Renal cortical epithelial cell (primary cell): ENCODE data around the gene ZIC2. TPM values are rescaled to one million over a fixed set of nuclear protein-coding genes. Genes with fewer than 3 reads are reported as not detected.

Experiments used
- DNase-seq: peaks from one replicate; pipeline ENCODE4 v3.0.0-alpha.2; 2011; ENCODE audit warnings: low read depth
- total RNA-seq: library from RNA; depleted of rRNA; stranded (reverse); fragments of >200 nt; gene quantifications from 2 replicates; pipeline ENCODE4 v1.2.3, GENCODE V29; 2014

ZIC2 gene
- total RNA-seq, 1 donor from 2014 or later, result not detected

DNA sequence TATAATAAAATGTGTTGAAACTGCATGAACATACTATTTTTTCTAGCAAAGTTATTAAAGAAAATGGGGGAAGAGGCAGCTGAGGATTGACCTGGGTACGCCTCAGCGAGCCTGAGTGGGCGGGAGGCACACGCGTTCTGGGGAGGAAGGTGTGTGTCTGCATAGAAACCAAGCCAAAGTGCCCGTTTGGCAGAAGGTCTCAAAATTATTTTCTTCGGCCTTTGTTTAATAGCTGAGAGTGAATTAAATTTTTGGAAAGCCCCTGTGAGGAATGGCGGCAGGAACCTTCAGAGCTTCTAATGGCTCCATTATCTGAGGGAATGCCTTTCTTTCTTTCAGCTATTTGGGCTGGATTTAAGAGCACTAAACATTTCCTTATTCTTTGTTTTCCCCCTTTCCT is 5.2 kb downstream of the ZIC2 start:
- DNase-seq, result no peak

DNA sequence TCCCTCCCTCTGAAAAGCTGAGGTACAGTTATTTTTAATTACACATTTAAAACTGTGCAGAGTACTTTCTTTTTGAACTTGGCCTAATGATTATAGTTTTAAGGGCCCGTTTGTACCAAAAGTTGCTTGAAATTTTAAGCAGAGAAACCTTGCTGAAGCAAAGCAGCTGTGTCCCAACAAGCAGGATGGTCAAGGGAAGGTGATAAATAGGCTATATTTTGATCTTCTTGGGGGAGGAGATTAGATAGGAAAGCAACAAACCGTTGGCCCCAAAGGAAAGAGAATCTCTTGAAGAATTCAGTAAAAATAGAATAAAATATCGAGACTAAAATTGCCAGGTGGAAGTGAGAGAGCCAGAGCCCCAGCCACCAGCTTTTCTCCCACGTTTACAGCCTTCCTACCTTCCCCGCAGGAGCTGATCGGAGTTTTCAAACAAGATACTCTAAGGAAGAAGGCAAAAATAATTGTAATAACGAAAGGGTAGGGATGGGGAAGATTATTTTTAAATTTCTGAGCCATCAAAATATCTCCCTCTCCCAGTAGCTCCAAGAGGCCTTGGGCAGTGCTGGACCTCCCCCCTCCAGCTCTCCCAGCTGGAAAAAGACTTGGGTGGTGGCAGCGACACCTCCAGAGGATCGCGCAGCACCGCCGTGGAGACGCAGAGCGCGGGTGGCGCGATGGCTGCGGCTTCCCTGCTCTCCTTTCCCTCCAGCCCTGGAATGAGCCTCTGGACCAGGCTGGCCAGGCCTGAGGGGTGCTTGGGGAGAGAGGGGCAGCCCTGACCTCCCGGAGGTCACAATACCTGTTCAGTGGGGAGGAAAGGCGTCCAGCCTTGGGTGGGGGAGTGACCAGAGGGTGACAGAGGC is 5.8 kb downstream of the ZIC2 start:
- DNase-seq, result no peak

DNA sequence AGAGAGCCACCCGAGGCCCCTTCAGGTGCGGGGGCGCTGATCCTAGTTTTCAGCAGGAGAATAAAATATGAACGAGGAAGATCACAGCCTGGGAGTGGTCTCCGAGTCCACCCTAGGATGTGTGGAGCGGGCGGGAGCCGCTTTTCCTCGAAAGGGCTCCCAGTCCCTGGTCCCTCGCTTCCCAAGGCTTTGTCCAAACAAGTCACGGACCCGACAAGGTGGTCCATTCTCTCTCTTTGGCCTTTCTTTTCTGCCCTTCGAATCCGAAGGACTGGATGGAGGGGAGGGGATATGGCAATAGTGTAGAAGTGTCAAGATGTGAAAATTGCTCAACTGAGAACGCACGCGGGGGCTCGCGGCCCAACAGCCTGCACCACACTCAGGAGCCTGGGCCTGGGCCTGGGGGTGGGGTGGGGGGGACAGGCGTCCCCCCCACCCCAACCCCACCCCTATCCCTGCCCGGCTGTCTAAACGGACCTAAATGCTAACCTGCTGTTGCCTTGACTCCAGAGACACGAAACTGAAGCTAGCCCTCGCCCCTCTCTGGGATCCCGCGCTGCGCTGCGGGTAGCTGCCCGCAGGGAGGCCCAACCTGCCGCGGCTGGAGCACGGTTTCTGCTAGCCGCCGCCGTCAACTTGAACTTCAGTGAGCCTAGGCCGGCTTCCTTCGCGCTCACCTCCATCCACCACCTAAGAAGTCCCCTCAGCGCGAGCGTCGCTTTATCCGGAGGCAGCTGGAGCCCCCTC is 7.1 kb downstream of the ZIC2 start:
- DNase-seq, result no peak

DNA sequence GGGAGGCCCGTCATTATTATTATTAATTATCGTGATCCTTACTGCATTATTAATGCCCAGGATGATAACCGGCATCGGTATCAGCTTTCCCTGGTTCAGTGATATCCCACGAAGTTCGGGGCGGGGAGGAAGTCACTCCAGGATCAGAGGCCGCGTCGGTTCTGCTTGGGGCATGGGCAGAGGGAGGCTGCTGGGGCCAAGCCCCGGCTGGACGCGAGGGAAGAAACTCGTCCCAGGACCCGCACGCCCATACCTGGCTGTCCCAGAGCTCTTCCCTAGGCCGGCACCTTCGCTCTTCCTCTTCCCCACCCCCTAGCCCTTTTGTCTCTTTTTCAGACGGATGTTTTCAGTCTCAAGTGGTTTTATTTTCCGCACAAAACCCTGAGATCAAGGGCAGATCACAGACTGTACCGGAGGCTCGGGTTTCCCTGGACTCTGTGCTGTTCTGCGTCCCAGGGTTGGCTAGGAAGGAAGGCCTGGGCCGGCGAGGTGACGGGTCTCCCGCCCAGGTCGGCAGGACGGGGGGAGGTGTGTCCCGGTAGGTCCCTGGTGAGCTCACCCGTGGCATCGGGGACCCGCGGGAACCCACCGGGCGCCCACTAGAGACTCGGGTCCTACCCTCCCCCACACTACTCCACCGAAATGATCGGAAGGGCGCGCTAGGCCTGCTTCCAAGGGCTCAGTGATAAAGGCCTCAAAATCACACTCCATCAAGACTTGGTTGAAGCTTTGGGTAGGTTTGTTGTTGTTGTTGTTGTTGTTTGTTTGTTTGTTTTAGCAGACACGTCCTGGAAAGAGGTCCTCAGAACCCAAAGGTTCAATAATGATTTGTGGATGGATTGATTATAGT is 7.9 kb downstream of the ZIC2 start:
- no peak for DNase-seq

DNA sequence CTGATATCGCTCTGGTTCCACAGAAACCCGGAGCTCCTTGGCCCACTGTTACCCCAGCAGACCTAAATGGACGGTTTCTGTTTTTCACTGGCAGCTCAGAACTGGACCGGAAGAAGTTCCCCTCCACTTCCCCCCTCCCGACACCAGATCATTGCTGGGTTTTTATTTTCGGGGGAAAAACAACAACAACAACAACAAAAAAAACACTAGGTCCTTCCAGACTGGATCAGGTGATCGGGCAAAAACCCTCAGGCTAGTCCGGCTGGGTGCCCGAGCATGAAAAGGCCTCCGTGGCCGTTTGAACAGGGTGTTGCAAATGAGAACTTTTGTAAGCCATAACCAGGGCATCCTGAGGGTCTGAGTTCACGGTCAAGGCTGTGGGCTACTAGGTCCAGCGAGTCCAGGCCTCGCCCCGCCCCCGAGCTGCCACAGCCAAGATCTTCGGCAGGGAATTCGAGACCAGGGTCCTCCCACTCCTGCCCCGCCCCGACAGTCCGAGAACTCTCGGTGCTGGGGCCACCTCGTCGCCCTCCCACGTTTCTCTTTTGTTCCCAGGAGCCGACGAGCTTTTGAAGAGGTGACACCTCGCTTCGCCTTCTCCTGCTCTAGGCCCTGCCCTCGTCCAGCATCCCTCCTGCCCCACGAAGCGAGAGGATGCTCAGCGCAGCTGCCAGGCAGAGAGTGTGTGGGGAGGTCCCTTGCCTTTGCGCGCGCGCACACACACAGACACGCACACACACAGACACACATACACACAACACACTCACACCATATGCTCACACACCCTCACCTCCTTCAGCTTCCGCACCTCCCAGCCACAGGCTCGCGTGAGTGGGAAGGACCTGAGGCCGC is 8.8 kb downstream of the ZIC2 start:
- no peak for DNase-seq

DNA sequence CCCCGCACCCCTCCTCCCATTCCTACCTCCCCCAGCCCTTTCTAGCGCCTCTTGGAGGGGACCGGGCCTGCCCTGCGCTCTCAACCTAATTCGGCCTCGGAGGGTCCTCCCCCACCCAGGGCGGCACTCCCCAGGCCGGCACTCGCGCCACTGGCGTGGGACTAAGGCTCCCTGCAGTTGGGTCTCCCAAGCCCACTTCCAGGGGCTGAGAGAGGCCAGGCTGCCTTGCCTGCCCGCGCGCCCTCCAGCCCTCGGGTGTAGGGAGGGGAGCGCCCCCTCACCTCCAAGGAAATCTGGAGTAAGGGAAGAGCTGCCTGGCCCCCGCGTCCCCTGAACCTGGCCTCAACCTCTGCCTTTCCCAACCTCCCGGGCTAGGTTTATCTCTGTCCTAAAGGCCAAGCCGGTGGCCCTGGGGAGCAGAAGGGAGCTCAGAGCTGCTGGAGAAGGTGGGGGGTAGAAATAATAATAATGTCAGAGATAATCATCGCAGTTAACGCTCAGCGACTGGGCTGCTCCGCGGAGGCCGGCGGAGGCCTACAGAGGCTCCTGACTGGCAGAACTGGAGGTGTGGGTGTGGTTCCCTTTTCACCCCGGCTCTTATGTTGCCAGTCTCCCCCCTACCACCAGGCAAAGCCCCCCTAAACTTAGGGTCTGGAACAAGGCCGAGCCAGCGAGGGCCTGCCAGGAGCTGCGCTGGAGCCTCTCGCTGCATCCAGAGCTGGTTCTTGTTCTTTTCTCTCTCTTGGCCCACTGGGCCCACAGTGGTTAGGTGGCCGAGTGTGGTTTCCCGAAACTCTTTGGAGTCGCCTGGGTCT is 9.6 kb downstream of the ZIC2 start:
- no peak for DNase-seq

DNA sequence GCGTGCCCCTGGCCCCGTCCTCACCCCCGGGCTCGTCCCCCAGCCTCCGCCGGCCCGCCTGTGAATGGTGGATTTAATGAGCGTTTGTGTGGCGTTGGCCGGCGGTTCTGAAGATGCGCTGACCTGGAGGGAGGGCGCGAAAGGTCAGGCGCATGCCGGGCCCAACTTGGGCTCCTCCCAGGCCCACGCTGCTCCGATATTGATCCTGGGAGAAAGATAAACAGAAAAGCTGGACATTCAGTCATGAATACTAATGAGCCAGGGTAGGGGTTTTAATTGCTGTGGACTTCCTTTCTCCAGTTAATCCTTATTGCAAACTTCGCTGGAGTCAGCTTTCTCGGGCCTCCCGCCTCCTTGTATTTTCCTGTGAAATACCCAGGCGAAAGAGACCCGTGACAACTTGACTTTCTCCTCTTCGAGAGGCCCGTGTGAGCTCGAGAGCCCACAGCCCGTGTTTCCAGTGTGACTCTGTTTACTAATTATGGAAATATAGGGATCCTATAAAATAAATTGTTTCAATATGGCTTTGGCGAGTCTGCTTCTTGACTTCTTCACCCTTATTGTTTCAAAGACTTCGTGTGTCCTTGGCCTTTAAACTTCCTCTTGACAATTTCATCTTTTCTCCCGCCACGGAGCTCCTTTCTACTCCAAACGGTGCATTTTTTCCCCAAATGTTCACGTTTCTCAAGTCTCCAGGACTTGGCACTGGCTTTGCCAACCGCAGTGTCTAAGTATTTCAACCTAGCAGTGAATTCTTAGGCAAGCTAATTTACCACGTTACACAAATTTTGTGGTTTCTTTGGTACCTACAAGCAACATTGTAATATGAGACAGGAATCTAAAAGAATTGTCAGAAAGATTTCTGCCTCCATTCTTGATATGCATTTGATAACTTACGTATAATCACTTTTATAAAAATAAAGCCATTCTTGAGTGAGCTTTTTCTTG is 10.5 kb downstream of the ZIC2 start:
- DNase-seq, result no peak

DNA sequence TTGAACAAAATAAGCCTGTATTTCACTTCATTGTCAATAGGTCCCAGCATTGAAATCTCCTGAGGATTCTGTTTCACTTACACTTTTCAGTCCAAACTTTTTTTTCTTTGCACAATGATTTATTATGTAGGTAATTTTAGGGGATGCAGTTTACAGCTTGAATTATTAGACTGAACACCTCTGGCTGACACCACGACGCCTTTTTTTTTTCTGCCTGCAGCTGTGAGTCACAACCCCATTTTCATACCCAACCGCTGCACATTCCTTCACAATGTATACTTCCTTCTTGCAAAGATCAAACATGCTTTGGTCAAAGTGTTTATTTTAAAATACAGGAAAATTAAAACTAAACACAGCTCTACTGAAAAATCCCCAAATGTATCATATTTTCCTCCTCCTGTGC is 11.4 kb downstream of the ZIC2 start:
- DNase-seq, result no peak

DNA sequence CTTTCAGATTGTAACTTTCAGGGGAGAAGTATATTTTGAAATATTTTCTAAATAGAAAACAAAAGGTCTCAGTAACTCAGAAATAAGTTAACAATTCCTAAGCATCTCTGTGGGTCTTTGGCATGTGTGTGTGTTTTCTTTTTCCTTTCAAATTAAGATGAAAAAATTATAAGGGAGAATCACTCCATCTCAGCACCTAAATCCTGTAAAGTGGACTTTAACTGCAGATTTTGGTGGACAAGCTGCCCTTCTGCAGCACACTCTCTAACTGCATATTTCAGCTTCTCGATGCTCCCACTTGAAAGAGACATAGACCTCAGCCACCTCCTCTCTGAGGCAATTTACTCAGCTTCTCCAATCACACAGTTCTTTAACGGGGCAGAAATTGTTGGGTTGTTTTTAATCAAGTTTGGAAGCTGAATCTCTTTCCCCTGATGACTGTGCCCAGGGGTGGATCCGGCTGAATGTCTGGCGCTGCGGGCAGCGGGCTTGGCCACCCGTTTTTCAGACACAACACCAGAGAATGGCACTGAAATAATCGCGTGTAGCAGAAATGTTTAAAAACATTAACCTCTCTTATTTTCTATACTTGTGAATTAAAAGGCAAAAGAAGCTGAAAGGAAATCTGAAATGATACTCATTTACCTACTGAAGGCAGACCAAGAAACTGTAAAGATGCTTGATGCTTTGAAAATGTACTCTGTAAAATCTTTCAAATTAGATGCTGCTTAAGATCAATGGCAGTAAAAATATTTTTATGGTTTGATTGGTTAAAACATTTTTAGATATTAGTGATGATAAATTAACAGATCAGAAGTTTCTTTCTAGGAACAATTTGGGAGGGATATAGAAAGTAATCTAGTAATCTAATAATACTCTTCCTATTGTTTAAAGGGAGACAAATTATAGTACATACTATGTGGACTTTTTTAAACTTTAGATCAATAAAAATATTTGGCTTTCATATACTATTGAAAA is 12.4 kb downstream of the ZIC2 start:
- no peak for DNase-seq

DNA sequence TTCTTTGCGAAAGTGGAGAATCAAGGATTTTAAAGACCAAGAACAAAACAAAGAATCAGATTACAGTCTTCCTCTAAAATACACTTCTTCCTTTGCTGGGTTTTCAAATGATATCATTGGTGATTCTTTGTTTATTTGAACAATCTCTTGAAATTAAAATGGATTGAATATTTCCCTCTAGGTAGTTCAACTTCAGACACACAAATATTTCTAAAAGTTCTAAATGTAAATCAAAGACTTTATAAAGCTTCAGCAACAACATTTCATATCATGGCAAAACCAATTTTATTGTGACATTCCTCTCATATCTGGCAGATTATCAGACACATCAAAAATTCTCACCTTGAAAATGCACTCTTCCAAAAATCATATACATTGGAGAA is 13.0 kb downstream of the ZIC2 start:
- DNase-seq, result no peak

DNA sequence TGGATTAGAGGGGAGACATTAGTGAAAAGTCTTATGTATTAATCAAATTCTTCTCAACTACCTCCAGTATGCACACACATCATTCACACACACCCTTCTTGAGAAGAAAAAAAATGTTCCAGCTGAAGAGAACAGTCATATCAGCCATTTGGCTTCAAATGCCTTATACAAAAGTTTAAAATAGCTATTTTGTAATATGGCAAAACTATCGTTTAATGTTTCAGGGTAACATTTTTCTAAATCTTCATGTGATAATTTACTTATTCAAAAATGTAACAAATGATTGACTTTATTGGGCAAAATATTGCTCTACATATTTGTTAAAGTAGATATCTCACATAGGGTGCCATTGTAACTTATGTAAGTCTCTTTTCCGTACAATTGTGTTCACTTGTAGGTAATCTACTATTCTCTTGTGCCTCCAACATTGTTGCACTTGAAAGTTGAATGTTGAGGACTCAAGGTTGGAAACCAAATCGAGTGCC is 13.6 kb downstream of the ZIC2 start:
- DNase-seq, result no peak

DNA sequence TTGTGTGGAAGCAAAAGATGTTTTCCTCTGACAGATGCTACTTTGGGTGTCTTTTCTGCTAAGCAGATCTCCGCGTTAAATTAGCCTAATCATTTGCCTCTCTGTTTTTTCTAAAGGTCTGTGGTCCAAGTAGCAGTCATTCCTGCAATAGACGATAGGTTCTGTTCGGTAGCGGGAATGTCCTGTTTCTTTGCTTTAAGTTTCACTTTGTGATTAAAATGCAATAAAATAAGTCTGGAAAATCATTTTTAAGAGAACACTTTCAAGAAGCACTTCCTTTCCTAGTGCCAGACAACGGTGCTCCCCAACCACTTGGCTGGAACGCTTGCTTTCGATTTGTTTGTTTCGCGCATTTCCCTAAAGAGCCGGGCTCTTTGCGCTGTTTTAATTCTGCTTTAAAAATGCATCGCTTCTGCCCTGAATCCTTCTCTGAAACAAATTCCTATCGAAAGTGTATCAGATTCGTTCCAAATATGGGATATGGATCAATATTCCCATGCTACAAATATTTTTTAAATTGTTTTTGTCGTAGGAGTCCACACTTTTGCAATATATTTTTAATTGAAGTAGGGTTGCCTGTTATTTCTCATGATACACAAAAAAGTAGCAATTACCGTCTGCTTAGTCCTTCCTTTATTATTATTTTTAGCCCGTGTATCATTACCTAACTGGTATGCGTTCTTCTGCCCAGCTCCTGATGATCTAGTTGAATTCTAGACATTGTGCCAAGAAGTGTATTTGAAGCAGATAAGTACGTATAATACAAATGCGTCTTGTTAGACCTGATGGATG is 14.2 kb downstream of the ZIC2 start:
- peak; percentile 28 for DNase-seq

DNA sequence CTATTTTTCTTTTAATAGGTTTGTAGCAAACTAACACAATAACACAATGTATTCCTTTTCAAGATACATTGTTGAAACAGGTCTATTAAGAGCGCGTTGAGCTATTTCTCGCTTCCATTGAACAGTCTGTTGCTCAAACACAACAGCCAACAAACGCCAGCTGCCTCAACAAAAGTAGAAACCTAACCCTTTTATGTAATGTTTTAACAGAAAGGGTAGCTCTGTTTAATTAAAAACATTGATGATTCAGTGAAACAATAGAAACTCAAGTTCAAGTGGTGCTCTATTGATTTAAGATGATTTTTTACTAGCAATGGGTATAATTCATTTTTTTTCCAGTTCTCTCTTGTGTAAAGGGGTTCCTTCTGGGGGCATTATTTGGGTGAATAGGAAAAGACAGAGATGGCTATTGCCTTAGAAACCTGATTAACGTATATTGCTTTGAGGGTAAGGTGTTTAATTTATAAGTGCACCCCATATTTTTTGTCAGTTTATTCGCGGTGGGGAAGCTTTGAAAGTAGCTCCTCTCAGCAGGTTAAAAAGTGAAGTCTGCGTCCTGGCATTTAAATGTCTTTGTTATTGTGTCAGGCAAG is 14.9 kb downstream of the ZIC2 start:
- DNase-seq, result no peak

DNA sequence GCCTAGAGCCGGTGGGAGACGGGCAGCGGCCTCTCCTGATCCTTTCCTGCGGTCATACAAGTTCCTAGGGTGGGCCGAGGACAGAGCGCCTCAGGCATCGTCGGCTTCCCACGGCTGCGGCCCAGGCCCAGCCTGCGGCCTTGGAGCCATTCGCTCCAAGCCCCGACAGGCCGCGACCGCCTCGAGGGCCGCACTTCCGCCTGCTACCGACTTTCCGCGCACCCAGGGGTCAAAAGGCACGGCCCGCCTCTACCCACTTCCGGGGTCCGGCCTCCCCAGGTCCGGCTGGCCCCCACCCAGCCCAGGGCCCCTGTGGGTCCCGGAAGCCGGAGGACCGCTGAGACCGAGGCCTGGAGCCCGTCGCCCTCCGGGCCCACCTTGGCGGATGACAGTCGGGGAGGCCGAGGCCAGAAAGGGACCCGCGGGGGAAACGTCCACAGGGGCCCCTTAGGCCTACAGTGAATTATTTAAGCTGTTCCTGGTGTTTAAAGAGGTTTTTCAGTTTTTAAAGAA is 16.2 kb downstream of the ZIC2 start:
- DNase-seq, result no peak

DNA sequence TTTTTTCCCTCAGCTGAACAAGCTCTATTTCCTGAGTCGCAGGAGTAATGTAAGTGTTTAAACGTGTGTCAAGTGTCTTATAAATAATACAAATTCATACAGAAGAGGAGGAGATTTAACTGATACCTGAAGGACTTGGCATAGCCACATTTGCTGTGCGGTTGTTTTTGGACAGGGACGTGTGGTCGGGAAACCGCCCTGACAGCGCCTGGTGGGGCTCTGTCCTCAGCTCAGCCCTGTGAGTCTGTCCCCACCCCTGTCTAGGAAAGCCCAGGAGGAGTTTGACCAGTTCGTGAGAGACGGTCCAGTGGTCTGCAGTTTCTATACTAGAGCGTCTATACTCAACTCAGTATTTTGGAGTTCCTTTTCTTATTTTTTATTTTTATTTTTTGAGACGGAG is 16.7 kb downstream of the ZIC2 start:
- no peak for DNase-seq

DNA sequence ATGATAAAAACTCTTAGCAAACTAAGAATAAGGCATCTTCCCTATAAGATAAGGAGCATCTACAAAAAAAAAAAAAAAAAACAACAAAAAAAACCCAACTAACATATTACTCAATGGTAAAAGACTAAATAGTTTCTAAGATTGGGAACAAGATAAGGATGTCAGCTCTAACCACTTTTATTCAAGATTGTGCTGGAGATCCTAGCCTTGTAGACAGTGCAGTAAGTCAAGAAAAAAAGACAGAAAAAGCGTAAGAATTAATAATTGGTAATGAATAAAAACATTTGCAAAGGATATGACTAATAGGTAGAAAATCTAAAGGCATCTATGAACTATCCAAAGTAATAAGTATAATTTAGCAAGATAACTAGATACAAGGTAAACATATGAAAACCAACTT is 33.0 kb downstream of the ZIC2 start:
- DNase-seq, result no peak
